Stimulated activated naive CD8-positive, alpha-beta T cell treated with anti-CD3 and anti-CD28 coated beads, Interleukin-15, Interleukin-2, amounts not matched to agents 100 U/mL and 50 U/mL, for 24 hours (primary cell): ENCODE measurements around the gene OR2T2.
"Not testable (repeated sequence)": the region's sequence is repeated elsewhere in the genome, so short reads cannot be mapped to it uniquely, and the experiment has no call there.

Experiments
- ATAC-seq: fragments of 150-1000 bp; cut with Tn5 transposase; one replicate; pipeline ENCODE4 v1.10.0; 2021
- DNase-seq: peaks from one replicate; pipeline ENCODE4 v3.0.0; 2021

Gene OR2T2, protein sequence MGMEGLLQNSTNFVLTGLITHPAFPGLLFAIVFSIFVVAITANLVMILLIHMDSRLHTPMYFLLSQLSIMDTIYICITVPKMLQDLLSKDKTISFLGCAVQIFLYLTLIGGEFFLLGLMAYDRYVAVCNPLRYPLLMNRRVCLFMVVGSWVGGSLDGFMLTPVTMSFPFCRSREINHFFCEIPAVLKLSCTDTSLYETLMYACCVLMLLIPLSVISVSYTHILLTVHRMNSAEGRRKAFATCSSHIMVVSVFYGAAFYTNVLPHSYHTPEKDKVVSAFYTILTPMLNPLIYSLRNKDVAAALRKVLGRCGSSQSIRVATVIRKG

DNA sequence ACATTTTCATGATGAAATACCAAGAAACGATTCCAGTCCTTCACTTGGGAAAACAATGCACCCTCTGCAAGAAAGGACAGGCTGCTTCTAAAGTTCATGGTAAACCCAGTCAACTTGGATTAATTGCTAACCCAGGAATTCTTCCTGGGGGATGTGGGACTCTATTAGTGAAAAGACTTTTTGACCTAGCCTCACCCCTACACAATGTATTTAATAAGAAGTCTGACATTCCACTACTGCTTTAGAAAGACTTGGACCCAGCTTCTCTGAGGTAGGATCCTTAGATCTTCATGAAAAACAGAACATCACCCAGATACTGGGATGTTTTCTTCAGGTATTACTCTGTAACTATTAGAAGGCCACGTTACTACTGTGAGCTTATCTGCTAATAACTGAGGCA lies at the start of gene OR2T2:
Gene OR2T2 (plus strand): TSS at position 239 of the 400 bp plus-strand sequence. CDS start 7,161 bp downstream, outside the sequence.
- ATAC-seq, DNase-seq: not testable (repeated sequence)

GRCh38 chr1:248402748-248403147 lies 42.7 kb upstream of the OR2T2 start, which contains the start of gene OR2T1:
Gene OR2T1 (plus strand): TSS chr1:248403048. CDS start chr1:248406148, 3,100 bp downstream.
- DNase-seq = no peak
- ATAC-seq = no peak

DNA sequence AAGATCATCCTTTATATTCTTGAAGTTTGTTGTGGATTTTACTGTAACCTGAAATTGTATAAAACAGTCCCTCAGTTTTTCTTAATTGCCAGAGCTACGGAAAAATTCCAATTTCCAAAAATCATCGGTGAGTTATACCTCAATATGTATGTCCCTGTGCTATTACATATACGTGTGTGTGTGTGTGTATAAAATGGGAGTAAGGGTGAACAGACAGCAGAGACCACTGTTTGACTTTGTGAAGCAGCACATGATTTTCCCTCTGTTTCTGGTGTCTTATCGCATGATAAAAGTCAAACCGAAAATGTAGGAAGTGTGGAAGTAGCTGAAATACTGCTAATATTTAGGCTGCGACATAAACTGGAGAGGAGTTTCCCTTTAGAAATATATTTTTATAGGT lies 41.4 kb upstream of the OR2T2 start:
- ATAC-seq (no peak), DNase-seq (no peak)

DNA sequence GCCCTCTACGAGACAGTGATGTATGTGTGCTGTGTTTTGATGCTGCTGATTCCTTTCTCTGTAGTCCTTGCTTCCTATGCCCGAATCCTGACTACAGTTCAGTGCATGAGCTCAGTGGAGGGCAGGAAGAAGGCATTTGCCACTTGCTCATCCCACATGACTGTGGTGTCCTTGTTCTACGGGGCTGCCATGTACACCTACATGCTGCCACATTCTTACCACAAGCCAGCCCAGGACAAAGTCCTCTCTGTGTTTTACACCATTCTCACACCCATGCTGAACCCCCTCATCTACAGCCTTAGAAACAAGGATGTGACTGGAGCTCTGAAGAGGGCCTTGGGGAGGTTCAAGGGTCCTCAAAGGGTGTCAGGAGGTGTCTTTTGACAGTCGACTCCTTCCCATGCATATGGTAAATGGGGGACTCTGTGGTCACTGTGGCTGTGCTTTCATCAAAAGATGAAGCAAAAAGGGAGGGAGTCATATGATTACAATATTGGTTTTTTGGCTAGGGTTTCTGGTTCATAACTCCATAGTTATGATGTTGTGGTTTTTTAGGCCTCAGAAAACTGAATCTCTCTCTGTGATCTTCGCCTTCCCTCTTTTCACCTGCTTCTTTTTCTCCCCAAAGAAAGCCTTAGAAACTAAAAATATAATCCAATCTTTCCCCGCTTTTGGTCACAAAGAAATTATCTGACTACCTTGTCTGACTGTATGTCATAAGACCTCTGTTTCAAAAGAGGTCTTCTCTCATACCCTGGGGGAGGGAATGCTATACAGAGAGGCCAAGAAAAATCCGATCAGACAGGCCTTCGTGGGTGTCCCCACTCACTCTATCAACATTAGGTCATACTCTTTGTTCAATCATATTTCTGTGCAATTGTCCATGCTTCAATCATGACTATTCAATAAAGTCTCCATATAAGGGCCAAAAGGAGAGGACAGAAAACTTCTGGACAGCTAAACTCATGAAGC lies 38.4 kb upstream of the OR2T2 start:
- ATAC-seq = peak; percentile 46
- no peak for DNase-seq

DNA sequence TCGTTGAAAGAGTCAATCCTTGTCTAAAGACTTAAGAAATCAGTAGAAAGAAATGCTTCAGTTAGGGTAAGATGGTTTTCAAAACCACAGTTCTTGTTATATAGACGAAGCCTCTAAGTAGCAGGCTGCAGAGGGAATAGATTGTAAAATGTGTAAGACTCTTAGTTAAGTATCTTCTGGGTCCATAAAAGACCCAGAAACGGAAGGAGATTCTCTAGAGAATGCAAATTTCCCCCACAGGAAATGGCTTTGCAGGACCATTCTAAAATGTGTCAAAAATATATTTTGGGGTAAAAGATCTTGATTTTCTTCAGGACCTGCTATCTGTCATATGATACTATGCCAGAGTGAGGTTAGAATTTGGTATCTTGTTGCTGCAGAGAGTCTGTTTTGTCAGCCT lies 29.2 kb upstream of the OR2T2 start:
- no peak for ATAC-seq
- no peak for DNase-seq

DNA sequence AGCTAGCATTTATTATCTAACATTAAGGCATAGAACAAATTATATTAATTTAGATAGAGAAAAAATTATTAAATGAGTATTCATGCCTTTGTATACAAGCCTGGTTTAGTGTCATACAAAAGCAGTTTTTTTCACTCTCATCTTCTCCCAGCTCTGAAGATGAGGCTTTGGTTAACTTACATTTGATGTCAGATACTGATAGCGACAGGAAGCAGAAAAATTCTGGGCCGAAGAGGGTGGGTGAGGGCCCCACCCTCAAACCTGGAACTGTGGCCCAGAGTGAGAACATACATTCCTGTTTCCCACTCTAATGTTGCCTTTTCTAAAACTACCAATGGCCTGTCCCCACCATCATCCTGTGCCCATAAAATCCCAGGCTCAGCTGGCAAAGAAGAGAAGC lies 27.6 kb upstream of the OR2T2 start:
- ATAC-seq (no peak), DNase-seq (no peak)

GRCh38 chr1:248421384-248421783 lies 24.1 kb upstream of the OR2T2 start:
- DNase-seq (no peak), ATAC-seq (no peak)

DNA sequence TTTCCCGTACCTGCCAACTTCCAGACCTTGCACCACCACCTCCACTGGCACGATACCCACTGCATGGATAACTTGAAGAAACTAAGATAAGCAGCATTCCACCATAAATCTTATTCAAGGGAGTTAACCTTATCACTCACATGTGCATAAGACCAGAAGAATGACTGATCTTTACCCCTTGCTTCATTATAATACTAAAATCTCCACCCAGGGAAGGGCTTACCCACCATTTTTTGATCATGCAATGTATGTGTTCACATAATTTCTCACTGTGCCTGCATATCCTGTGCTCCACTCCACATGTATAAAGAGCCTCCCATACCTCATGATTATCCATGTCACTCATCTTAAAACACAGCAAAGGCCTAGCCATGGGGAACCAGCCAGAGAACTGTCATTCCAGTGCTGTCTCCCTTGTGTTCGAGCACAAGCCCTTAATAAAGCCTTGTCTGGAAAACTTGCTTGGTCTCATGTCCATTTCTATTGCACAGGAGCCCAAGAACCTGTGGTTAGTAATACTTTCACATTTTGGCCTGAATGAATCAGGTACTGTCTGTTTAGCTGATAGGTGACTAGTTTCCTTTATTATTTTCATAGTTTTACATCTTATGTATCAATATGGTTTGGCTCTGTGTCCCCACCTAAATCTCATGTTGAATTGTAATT lies 17.8 kb upstream of the OR2T2 start:
- not testable (repeated sequence) for DNase-seq, ATAC-seq

DNA sequence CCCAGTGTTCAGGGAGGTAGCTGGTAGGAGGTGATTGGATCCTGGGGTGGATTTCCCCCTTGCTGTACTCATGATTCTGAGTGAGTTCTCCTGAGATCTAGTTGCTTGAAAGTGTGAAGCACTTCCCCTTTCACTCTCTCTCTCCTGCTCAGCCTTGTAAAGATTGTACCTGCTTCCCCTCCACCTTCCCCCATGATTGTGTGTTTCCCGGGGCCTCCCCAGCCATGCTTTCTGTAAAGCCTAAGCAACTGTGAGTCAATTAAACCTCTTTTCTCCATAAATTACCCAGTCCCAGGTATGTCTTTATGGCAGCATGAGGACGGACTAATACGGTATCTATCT lies 17.3 kb upstream of the OR2T2 start:
- not testable (repeated sequence) for ATAC-seq, DNase-seq

DNA sequence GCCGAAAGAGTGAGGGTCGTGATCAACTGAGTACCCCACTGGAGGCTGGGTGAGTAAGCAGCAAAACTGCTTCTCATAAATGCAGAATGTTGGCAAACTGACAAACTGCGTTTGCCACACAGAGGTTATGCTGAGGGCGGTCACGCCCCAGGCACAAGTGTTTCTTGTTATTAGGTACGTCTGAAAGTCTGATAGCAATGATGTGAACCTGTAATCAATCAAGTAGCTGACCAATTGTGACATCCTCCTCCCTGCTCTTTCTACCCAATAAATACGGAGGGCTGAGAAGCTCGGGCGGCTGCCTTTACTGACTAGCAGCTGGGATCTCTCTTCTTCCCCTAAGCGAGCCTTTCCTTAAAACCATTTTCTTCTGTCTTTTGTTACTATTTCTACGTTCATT lies 13.8 kb upstream of the OR2T2 start:
- not testable (repeated sequence) for DNase-seq, ATAC-seq

GRCh38 chr1:248432201-248432600 lies 13.2 kb upstream of the OR2T2 start:
- not testable (repeated sequence) for ATAC-seq, DNase-seq

- not testable (repeated sequence) for DNase-seq, ATAC-seq
These were observed 11.5 kb upstream of the OR2T2 start for GRCh38 chr1:248433811-248434415.

GRCh38 chr1:248434913-248435312 lies 10.5 kb upstream of the OR2T2 start:
- ATAC-seq, DNase-seq: not testable (repeated sequence)

DNA sequence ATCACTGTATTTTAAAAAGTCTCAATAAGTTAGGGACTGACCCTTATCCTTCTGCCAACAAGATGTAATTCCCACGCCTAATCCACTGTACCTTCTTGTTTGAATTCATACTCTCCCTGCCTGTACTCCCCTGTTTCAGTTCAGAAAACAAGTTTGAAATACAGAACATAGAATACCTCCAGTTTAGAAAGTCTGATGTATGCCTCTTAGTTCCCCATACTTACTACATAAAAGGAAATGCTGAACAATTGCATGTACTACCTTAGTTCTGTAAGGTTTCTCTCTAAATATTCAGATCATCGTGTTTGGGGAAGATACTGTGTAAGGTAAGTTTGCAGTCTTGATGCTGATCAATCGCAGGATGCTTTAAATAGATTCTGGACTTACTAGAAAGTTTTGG lies 9.1 kb upstream of the OR2T2 start:
- ATAC-seq, DNase-seq: not testable (repeated sequence)

DNA sequence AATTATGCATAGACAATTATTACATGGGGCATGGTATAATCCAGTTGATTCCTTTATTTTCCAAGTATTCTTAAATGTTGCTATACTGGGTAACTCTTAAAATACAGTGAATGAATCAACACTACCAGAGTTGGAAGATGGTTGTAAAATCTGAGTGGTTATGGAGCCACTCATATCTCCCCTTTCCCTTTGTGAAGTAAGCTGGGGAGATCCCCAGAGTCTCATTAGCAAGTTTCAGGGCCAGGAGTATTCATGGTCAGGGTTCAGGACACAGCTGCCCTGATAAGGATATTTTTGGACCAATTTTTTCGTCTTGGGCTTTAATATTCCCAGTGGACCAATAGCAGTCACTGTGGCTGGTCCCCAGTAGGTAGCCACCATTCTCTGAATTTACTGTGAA lies 6.8 kb upstream of the OR2T2 start:
- not testable (repeated sequence) for DNase-seq

GRCh38 chr1:248439283-248439682 lies 6.2 kb upstream of the OR2T2 start:
- DNase-seq, ATAC-seq: not testable (repeated sequence)

More for the DNA sequence above, 6.8 kb upstream of the OR2T2 start:
- ATAC-seq = not testable (repeated sequence)

GRCh38 chr1:248442500-248443277 lies 2.7 kb upstream of the OR2T2 start:
- not testable (repeated sequence) for DNase-seq, ATAC-seq

- not testable (repeated sequence) for ATAC-seq, DNase-seq
These were observed 834 bp upstream of the OR2T2 start for GRCh38 chr1:248444603-248445002.

GRCh38 chr1:248448409-248449074 lies 3.1 kb downstream of the OR2T2 start:
- ATAC-seq = peak; percentile 37
- not testable (repeated sequence) for DNase-seq

- not testable (repeated sequence) for ATAC-seq, DNase-seq
These were observed 4.5 kb downstream of the OR2T2 start for GRCh38 chr1:248449821-248450465.
